HG02938 (cell line): ENCODE measurements around the gene B3GNT8.
"Not testable (repeated sequence)": the region's sequence is repeated elsewhere in the genome, so short reads cannot be mapped to it uniquely, and the experiment has no call there.

ENCODE experiments used
- ATAC-seq: cut with Tn5 transposase; IDR thresholded peaks from one replicate; pipeline ENCODE4 v1.9.1; 2021; ENCODE audit warnings: mild to moderate bottlenecking, moderate library complexity; ENCODE audit not compliant: unreplicated experiment

The B3GNT8 gene

GRCh38 chr19:41416194-41416674, 10.9 kb downstream of the B3GNT8 start:
- no peak for ATAC-seq

GRCh38 chr19:41415154-41415571, 12.0 kb downstream of the B3GNT8 start:
- no peak for ATAC-seq

GRCh38 chr19:41414461-41414860, 12.7 kb downstream of the B3GNT8 start:
- no peak for ATAC-seq

- no peak for ATAC-seq
Observed at GRCh38 chr19:41413947-41414346, 13.2 kb downstream of the B3GNT8 start.

- ATAC-seq: no peak
Observed at GRCh38 chr19:41412953-41413352, 14.2 kb downstream of the B3GNT8 start.

GRCh38 chr19:41411968-41412265, 15.3 kb downstream of the B3GNT8 start:
- no peak for ATAC-seq

- no peak for ATAC-seq
Observed at GRCh38 chr19:41411100-41411967, 15.8 kb downstream of the B3GNT8 start.

- no peak for ATAC-seq
Observed at GRCh38 chr19:41410336-41411054, 16.7 kb downstream of the B3GNT8 start.

- no peak for ATAC-seq
Observed at GRCh38 chr19:41409288-41409687, 17.9 kb downstream of the B3GNT8 start.

- not testable (repeated sequence) for ATAC-seq
Observed at GRCh38 chr19:41408846-41409245, 18.3 kb downstream of the B3GNT8 start.

GRCh38 chr19:41408256-41408655, 18.9 kb downstream of the B3GNT8 start:
- no peak for ATAC-seq

GRCh38 chr19:41407271-41407670, 19.9 kb downstream of the B3GNT8 start:
- no peak for ATAC-seq

GRCh38 chr19:41405776-41406175, 21.4 kb downstream of the B3GNT8 start:
- ATAC-seq: no peak

- no peak for ATAC-seq
Observed at GRCh38 chr19:41403181-41403970, 23.8 kb downstream of the B3GNT8 start.

- no peak for ATAC-seq
Observed at GRCh38 chr19:41402010-41402409, 25.2 kb downstream of the B3GNT8 start.

GRCh38 chr19:41401483-41401882, 25.7 kb downstream of the B3GNT8 start:
- no peak for ATAC-seq

- no peak for ATAC-seq
Observed at GRCh38 chr19:41399525-41399924, 27.6 kb downstream of the B3GNT8 start.

- no peak for ATAC-seq
Observed at GRCh38 chr19:41399091-41399490, 28.1 kb downstream of the B3GNT8 start.

GRCh38 chr19:41398598-41398997, 28.6 kb downstream of the B3GNT8 start:
- no peak for ATAC-seq

GRCh38 chr19:41398050-41398418, 29.1 kb downstream of the B3GNT8 start:
- no peak for ATAC-seq
